HUES48 (cell line): ENCODE data around the gene SMCO4.

Source experiments
- H3K27ac ChIP-seq: one replicate; pipeline ENCODE4 v1.7.0; 2013; ENCODE audit warnings: low read depth, low read length, inconsistent platforms
- H3K27me3 ChIP-seq: 2 replicates; pipeline ENCODE4 v1.6.1; 2013; ENCODE audit warnings: mild to moderate bottlenecking, low read length; ENCODE audit not compliant: control insufficient read depth, insufficient read depth
- H3K36me3 ChIP-seq: 2 replicates; pipeline ENCODE4 v1.6.1; 2013; ENCODE audit warnings: low read length; ENCODE audit not compliant: control insufficient read depth, insufficient read depth
- H3K4me1 ChIP-seq: 2 replicates; pipeline ENCODE4 v1.6.1; 2013; ENCODE audit warnings: mild to moderate bottlenecking, low read length; ENCODE audit not compliant: control insufficient read depth, insufficient read depth
- H3K4me3 ChIP-seq: 2 replicates; pipeline ENCODE4 v1.5.1; 2013; ENCODE audit warnings: mild to moderate bottlenecking, low read depth, low read length
- H3K9ac ChIP-seq: 2 replicates; pipeline ENCODE4 v1.6.1; 2013; ENCODE audit warnings: mild to moderate bottlenecking, low read depth, low read length, moderate library complexity
- H3K9me3 ChIP-seq: 2 replicates; pipeline ENCODE4 v1.6.1; 2013; ENCODE audit warnings: low read length; ENCODE audit not compliant: control insufficient read depth, insufficient read depth

SMCO4 gene

DNA sequence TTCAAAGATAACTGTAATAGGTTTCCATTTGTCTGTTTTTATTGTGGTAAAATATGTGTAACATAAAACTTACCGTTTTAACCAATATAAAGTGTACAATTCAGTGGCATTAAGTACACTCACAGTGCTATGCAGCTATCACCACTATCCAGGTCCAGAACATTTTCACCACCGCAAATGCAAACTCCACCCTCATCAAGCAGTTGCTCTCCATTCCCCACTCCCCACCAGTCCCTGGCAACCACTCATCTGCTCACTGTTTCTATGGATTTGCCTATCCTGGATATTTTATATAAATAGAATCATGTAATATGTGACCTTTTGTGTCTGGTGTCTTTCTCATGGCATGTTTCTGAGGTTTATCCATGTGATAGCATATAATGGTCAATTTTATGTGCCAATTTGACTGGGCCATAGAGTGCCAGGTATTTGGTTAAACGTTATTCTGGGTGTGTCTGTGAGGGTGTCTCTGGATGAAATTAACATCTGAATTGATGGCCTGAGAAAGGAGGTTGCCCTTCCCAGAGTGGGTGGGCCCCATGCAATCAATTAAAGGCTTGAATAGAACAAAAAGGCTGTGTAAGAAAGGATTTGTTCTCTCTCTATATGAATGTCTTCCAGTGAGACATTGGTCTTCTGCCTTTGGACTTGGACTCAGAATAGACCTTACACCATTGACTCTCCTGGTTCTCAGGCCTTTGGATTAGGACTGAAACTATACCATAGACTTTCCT lies 17.2 kb upstream of the SMCO4 start:
- Histone ChIP-seq H3K4me3 (no peak overlapping the region), H3K4me1 (0 out of 2 replicates have a peak, but pooled peaks cover 4% of the 10 kb centered on the region), H3K9ac (no peak overlapping the region), H3K9me3 (no peaks in the 10 kb centered on the region), H3K27me3 (no peaks in the 10 kb centered on the region), H3K27ac (no peak overlapping the region), H3K36me3 (no peaks in the 10 kb centered on the region)

DNA sequence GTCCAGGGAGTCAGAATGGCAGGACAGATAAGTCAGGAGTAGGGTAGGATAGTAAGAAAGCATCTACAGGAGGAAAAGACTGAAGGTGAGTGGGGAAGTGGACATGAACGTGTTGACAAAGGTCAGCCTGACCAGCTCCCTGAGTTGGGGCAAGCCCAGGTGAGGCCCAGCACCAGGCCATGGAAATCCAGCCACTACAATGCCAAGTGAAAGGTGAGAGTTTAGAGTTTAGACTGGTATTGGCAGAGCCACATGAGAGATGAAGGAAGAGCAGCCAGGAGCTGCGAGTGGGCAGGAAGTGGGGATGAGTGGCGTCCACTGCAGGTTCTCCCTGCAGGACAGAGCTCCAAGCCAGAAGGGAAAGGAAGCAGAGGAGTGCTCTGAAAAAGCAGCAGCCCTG lies 16.5 kb upstream of the SMCO4 start:
- no peaks in the 10 kb centered on the region for H3K36me3 ChIP-seq
- H3K4me1 ChIP-seq = 0 out of 2 replicates have a peak, but pooled peaks cover 4% of the 10 kb centered on the region
- H3K9me3 ChIP-seq = no peaks in the 10 kb centered on the region
- no peak overlapping the region for H3K9ac ChIP-seq
- no peak overlapping the region for H3K27ac ChIP-seq
- H3K4me3 ChIP-seq = no peak overlapping the region
- no peaks in the 10 kb centered on the region for H3K27me3 ChIP-seq

DNA sequence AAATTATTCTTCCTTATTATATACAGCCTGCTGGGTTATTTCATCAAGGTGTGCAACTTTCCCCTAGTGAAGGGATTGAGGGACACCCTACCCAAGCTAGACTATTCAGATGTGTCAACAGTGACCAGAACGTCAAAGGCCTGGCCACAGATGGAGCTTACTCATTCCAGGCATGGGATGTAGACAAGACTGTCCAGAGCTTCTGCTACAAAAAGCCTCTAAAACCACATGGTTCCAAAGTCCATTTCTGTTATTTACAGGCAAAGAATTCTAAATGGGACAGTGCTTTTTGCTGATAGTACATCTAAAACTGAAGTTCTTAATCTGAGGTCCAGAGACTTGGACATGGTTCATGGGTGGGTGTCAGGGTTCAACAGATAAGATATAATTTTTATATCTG lies 9.7 kb upstream of the SMCO4 start:
- no peaks in the 10 kb centered on the region for H3K36me3 ChIP-seq
- no peak overlapping the region for H3K9ac ChIP-seq
- H3K27me3 ChIP-seq = no peaks in the 10 kb centered on the region
- H3K4me1 ChIP-seq = no peaks in the 10 kb centered on the region
- no peaks in the 10 kb centered on the region for H3K9me3 ChIP-seq
- no peak overlapping the region for H3K4me3 ChIP-seq
- no peak overlapping the region for H3K27ac ChIP-seq

DNA sequence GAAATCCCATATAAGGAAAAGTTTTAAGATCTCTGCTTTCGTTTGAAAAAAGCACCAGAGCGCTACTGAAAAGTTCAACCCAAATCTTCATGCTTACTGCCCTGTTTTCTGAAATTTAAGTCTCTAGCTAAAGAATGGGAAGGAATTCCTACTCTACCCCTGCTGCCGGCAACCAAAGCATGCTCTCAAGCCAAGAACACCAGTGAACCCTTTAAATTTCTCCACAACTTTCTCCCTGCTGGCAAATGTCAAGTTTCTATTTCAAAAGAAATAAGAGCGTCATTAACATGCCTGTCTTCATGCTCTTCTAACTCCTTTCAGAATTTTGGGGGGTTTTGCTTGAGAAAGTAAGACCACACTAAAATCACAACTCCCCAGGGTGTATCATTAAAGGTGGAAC lies 6.8 kb upstream of the SMCO4 start:
- Histone ChIP-seq H3K4me3 (no peak overlapping the region), H3K9me3 (no peaks in the 10 kb centered on the region), H3K9ac (no peak overlapping the region), H3K36me3 (no peaks in the 10 kb centered on the region), H3K4me1 (peaks cover 11% of the 10 kb centered on the region; the same call in 1 of the 2 replicates), H3K27me3 (no peaks in the 10 kb centered on the region), H3K27ac (no peak overlapping the region)

DNA sequence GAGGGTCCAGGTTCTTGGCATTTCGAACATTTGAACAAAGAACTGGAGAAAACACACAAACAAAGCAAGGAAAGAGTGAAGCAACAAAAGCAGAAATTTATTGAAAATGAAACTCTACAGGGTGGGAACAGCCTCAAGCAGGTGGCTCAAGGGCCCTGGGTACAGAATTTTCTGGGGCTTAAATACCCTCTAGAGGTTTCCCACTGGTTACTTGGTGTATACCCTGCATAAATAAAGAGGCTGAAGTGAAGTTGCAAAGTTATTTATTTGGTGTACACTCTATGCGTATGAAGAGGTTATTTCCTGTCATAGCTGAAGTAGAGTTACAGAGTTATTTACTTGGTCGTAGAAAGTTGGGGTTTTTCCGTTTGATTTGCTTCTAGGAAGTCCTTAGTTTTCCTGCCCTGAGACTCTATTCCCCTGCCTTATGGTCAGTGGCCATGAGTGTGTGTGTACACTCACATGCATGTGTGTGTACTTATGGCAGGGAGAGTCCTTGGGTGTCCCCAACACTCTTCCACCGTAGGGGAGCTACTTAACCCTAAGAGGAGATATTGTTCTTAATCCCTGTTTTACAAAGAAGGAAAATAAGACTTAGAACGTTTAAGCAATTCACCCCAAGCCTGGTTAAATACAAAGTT lies 5.6 kb upstream of the SMCO4 start:
- no peaks in the 10 kb centered on the region for H3K9me3 ChIP-seq
- no peak overlapping the region for H3K27ac ChIP-seq
- H3K36me3 ChIP-seq = no peaks in the 10 kb centered on the region
- no peaks in the 10 kb centered on the region for H3K27me3 ChIP-seq
- H3K9ac ChIP-seq = no peak overlapping the region
- no peak overlapping the region for H3K4me3 ChIP-seq
- H3K4me1 ChIP-seq = peaks cover 23% of the 10 kb centered on the region

DNA sequence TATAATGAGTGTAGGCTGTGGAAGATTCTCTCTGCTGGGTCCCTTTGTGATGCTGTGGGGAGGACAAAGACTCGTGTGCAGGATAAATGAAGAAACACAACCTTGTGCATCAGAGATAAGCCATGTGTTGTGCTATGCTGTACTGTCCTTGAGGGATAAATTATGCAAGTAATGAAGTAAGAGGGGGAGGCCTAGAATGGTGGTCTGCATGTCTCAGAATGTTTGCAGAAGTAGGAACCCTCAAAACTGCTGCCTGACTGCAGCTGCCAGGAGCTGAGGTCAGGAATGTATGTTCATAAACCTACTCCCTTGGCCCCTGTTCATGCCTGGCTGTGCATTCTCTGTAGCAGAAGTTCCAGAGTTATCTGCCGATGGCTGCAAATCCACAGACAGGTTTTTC lies 4.6 kb upstream of the SMCO4 start:
- H3K4me1 ChIP-seq = peaks cover 26% of the 10 kb centered on the region

DNA sequence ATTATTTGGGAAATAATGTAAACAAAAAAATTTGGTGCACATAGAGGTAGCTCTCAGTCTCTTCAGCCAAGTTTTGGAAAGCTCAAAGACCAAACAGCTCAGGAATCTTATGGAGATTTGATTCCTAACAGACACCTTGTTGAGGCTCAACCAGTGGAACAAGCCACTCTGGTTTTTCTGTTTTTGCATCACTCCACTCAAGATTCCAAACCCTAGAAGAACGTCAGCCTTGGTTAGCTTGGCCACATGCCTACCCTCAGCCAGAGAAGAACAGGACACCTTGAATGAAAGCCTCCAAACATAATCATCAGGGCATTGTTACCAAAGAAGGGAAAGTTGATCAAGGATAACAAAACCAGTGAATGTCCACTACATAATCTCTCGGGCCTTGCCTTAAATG lies 3.8 kb upstream of the SMCO4 start:
- H3K27me3 ChIP-seq = no peaks in the 10 kb centered on the region
- H3K4me3 ChIP-seq = no peak overlapping the region
- no peaks in the 10 kb centered on the region for H3K9me3 ChIP-seq
- H3K36me3 ChIP-seq = no peaks in the 10 kb centered on the region
- H3K4me1 ChIP-seq = peaks cover 29% of the 10 kb centered on the region
- H3K9ac ChIP-seq = no peak overlapping the region
- H3K27ac ChIP-seq = no peak overlapping the region

More for the DNA sequence above, 4.6 kb upstream of the SMCO4 start:
- Histone ChIP-seq H3K9me3 (no peaks in the 10 kb centered on the region), H3K27me3 (no peaks in the 10 kb centered on the region), H3K9ac (no peak overlapping the region), H3K4me3 (no peak overlapping the region), H3K36me3 (no peaks in the 10 kb centered on the region), H3K27ac (no peak overlapping the region)

DNA sequence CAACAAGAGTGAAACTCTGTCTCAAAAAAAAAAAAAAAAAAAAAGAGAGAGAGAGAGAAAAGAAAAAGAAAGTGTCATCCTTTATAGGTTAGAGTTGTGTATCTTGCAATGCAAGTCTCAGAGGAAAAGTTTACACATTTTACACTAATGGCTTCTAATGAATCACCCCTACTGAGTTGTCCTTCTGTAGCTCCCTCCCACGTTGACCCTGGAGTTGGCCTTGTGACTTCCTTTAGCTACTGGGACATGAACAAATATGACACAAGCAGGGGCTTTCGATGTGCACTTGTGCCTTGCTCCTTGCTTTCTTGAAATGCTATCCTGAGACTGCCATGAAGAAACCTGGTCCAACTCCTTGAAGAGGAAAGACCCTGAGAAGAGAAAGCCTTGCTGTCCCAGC lies 2.4 kb upstream of the SMCO4 start:
- Histone ChIP-seq H3K36me3 (no peaks in the 10 kb centered on the region), H3K4me1 (peaks cover 39% of the 10 kb centered on the region), H3K9me3 (no peaks in the 10 kb centered on the region), H3K27ac (no peak overlapping the region), H3K9ac (no peak overlapping the region), H3K4me3 (no peak overlapping the region), H3K27me3 (no peaks in the 10 kb centered on the region)

DNA sequence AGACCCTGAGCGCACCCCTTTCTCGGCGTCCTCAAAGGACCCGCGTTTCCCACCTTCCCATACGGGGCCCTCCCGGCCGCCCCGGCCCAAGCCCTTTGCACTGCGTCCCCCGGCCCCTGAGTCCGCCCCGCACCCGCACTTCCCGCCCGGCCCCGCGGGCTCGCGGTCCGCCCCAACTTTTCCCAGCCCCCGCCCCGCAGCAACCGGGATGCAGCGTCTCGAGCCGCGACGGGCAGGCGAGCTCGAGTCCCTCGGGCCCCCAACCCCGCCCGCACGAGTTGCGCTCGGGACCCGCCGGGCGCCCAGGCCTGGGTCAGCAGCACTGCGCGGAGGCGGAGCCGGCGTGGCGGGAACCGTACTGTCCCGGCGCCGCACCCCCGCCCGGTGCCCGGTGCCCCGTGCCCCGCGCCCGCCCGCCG lies 371 bp downstream of the SMCO4 start:
- Histone ChIP-seq H3K9me3 (no peaks in the 10 kb centered on the region), H3K9ac (peak overlapping the region; percentile 34; the same call in 1 of the 2 replicates), H3K27ac (peak overlapping the region; percentile 86), H3K27me3 (no peaks in the 10 kb centered on the region), H3K36me3 (no peaks in the 10 kb centered on the region), H3K4me1 (peaks cover 47% of the 10 kb centered on the region), H3K4me3 (peak overlapping the region; percentile 73)

DNA sequence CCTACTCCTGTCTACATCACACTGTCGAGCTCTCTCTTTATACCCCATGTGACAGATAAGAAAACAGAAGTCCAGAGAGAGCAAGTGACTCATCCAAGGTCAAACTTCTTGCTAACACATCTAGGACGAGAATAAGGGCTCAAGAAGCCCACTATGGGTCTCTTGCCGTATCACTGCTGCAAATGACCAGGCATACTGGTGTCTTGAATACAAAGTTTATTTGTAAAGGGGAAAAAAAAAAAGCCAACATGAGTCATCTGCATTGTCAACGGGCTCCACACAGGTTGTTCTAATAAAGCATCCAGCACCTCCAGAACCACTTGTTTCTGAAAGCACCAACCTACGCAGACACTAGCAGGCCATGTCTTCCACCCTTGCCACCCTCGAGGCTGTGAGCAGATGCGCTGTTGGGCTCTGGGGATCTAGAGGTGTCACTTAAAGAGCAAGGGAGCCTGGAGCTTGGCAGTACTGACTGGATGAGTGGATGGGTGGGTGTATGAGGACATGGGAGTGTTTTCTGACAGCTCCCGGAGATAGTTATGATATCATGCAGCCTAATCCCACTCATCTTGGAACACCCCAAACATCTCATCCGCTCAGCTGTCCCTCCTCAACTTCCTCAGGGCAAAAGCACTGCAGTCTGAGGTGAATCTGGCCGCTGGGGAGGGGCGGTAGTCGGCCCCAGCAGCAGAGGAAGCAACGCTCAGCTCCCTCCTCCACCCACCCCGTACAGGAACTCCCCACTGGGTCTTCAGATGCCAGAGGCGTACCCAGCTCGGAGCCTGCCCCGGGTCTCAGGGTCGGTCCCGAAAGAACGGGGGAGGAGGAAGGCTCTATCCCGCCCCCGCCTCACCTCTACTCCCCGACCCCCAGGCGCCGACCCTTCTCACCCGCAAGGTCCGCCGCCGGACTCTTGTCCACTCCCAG lies 1.0 kb downstream of the SMCO4 start:
- Histone ChIP-seq H3K9me3 (no peaks in the 10 kb centered on the region), H3K4me1 (peaks cover 52% of the 10 kb centered on the region), H3K4me3 (peak overlapping the region; percentile 73), H3K9ac (peak overlapping the region; percentile 51; the same call in 1 of the 2 replicates), H3K27me3 (no peaks in the 10 kb centered on the region), H3K27ac (peak overlapping the region; percentile 86), H3K36me3 (no peaks in the 10 kb centered on the region)
